Measurements from ENCODE around the gene ISG20. TPM values are rescaled to one million over a fixed set of nuclear protein-coding genes. Genes with fewer than 3 reads are reported as not detected.

The ISG20 gene
- total and polyA plus RNA-seq, 2 of the 8 experiments (the other 6 are each of a cell fraction or from before 2014, with no cell fraction given), result 2.9 to 5.2 TPM

DNA sequence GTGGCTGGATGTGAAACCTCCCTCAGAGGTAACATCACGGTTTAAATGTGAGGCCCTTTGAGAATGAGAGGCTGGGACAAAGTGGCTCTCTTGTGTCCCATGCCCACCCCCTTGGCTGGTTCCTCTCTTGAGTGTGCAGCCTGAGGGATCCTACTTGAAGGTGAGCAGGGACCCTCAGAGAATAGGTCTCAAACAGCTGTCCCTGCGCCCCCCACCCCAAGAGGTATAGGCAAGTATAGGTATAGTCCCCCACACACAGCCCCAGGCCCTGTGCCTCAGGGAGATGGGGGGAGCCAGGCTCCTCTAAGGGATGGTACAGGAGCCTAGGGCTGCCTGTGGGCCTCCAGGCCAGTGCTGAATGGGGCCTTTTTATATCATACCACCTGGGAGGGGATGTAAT, 61.9 kb downstream of the ISG20 start:
- peaks cover 0 to 23% (median 15%) of the 10 kb centered on the region in 4 experiments; a peak in 6 of 7 replicates for H3K27me3 ChIP-seq (replicated peaks in 1 of 4; ENCODE audit: control insufficient read depth in 3 of 4, extremely low read depth in 1 of 4, insufficient read depth in 3 of 4, low read length in 3 of 4)
- H2BK5ac ChIP-seq (ENCODE audit: low read depth, low read length), result no peak overlapping the region
- no peak overlapping the region for H3K18ac ChIP-seq (ENCODE audit: extremely low read depth, low read length)
- H3K9ac ChIP-seq (replicated peaks in 1 of 4; ENCODE audit: extremely low read depth in 1 of 4, low read depth in 3 of 4, low read length in 3 of 4), result no peak overlapping the region
- 86% methylated on average over 2 of the region's 2 CpGs; no CpG with 5 or more reads in 1 of the 2 experiments for WGBS, 2 experiments (ENCODE audit: extremely low coverage in 1 of 2, insufficient coverage in 1 of 2, insufficient read length in 1 of 2, insufficient replicate concordance in 2 of 2, low coverage in 1 of 2, low lambda C conversion rate in 2 of 2, missing lambda C conversion rate in 1 of 2)
- POLR2A ChIA-PET (ENCODE audit: partially characterized antibody), result no interaction called here
- no peak overlapping the region for H2AFZ ChIP-seq (ENCODE audit: low read length)
- H4K91ac ChIP-seq (replicated peaks; ENCODE audit: insufficient read length, low read length), result no peak overlapping the region
- H2BK20ac ChIP-seq (ENCODE audit: low read length), result no peak overlapping the region
- no peaks in the 10 kb centered on the region for H3K4me1 ChIP-seq (replicated peaks in 1 of 4; ENCODE audit: control insufficient read depth in 3 of 4, insufficient read depth in 4 of 4, low read length in 3 of 4)
- CTCF ChIA-PET (ENCODE audit: partially characterized antibody), result interaction anchor here (0.8 to 2.7 kb wide), 18 partner anchors 9 to 451 kb away, joined by 3 to 16 read pairs (median 4); no protein-coding TSS in a partner anchor
- TF ChIP-seq SP4 (IDR thresholded peaks at IDR 0.05; ENCODE audit: low read length) (no peak), CBX8 (IDR thresholded peaks at IDR 0.05; ENCODE audit: borderline replicate concordance, low read depth, low read length) (no peak), BACH1 (IDR thresholded peaks at IDR 0.05; ENCODE audit: low read length) (no peak), NANOG (IDR thresholded peaks at IDR 0.05; ENCODE audit: insufficient read depth, low read depth, low read length, poor library complexity, severe bottlenecking) (no peak), HDAC2 (IDR thresholded peaks at IDR 0.05; ENCODE audit: borderline replicate concordance in 1 of 2, low read depth in 2 of 2, low read length in 2 of 2) (no peak)
- H3K23me2 ChIP-seq (ENCODE audit: low read depth, low read length), result peaks cover 2% of the 10 kb centered on the region; the same call in 1 of the 2 replicates
- DNase-seq (ENCODE audit: low read depth in 1 of 2, low spot score in 2 of 2) (no peak), FAIRE-seq (no peak)
- H2AK5ac ChIP-seq (ENCODE audit: low read depth, low read length), result no peak overlapping the region
- H3K14ac ChIP-seq (ENCODE audit: insufficient read length), result no peak overlapping the region
- H2BK15ac ChIP-seq (ENCODE audit: low read length), result no peak overlapping the region
- H3K56ac ChIP-seq (replicated peaks; ENCODE audit: insufficient read length, low read depth, low read length), result no peak overlapping the region
- no peak overlapping the region for H3K4ac ChIP-seq (replicated peaks; ENCODE audit: insufficient read length, low read depth, low read length)
- H4K5ac ChIP-seq (ENCODE audit: insufficient read length, low read depth, low read length), result no peak overlapping the region
- no peak overlapping the region for H3K23ac ChIP-seq (ENCODE audit: insufficient read length)
- no peak overlapping the region for H3K4me2 ChIP-seq (ENCODE audit: insufficient read depth in 1 of 2, low read depth in 2 of 2, low read length in 2 of 2)
- H4K8ac ChIP-seq (ENCODE audit: extremely low read depth, insufficient read depth, low read length), result no peak overlapping the region
- H3K36me3 ChIP-seq (ENCODE audit: control insufficient read depth in 2 of 4, insufficient read depth in 4 of 4, low read length in 3 of 4), result no peaks in the 10 kb centered on the region
- no peaks in the 10 kb centered on the region for H3K79me1 ChIP-seq (ENCODE audit: low read depth, low read length)
- no peak overlapping the region for H2BK12ac ChIP-seq (ENCODE audit: low read depth, low read length)
- H3K27ac ChIP-seq (ENCODE audit: low read depth, low read length), result no peak overlapping the region
- no peaks in the 10 kb centered on the region for H4K20me1 ChIP-seq (replicated peaks in 1 of 2; ENCODE audit: control insufficient read depth in 1 of 2, insufficient read depth in 2 of 2, low read length in 2 of 2)
- H2BK120ac ChIP-seq (replicated peaks; ENCODE audit: low read depth, low read length), result no peak overlapping the region
- no peak overlapping the region for H3K4me3 ChIP-seq (ENCODE audit: extremely low read depth in 1 of 4, insufficient read depth in 2 of 4, low read depth in 3 of 4, low read length in 4 of 4)
- H3K79me2 ChIP-seq (ENCODE audit: control insufficient read depth in 1 of 2, insufficient read depth in 2 of 2, low read length in 2 of 2), result no peaks in the 10 kb centered on the region
- H3K9me3 ChIP-seq (ENCODE audit: insufficient read depth in 2 of 2, low read depth in 1 of 2, low read length in 1 of 2), result no peaks in the 10 kb centered on the region
